Loucy (cell line): ENCODE results near the gene MBD5.

ENCODE experiments used
- H2AFZ ChIP-seq: fragments of 200-600 bp; sonication (generic); 2 replicates; pipeline ENCODE4 v1.6.0; 2016; ENCODE audit warnings: antibody characterized with exemption, mild to moderate bottlenecking, low read length, moderate library complexity
- H3F3A ChIP-seq: fragments of 200-600 bp; 2 replicates; pipeline ENCODE4 v1.6.0; 2016; ENCODE audit warnings: antibody characterized with exemption, low read depth, mild to moderate bottlenecking
- H3K27me3 ChIP-seq: fragments of 200-600 bp; sonication (generic); 2 replicates; pipeline ENCODE4 v1.6.1; 2014; ENCODE audit warnings: low read length, mild to moderate bottlenecking; ENCODE audit not compliant: insufficient read depth, poor library complexity, severe bottlenecking
- H3K36me3 ChIP-seq: fragments of 200-600 bp; sonication (generic); 2 replicates; pipeline ENCODE4 v1.6.1; 2016; ENCODE audit warnings: low read length; ENCODE audit not compliant: insufficient read depth
- H3K4me1 ChIP-seq: fragments of 200-600 bp; sonication (generic); 2 replicates; pipeline ENCODE4 v1.5.1; 2014; ENCODE audit warnings: low read length, mild to moderate bottlenecking; ENCODE audit not compliant: insufficient read depth, poor library complexity, severe bottlenecking
- H3K4me2 ChIP-seq: fragments of 200-600 bp; sonication (generic); 2 replicates; pipeline ENCODE4 v1.6.0; 2014; ENCODE audit warnings: antibody characterized with exemption, low read length, low read depth, mild to moderate bottlenecking; ENCODE audit not compliant: poor library complexity, severe bottlenecking
- H3K4me3 ChIP-seq: fragments of 200-600 bp; sonication (generic); 2 replicates; pipeline ENCODE4 v1.5.1; 2014; ENCODE audit warnings: low read length, mild to moderate bottlenecking, mixed read lengths; ENCODE audit not compliant: poor library complexity, severe bottlenecking
- H3K79me2 ChIP-seq: fragments of 200-600 bp; sonication (generic); 2 replicates; pipeline ENCODE4 v1.6.1; 2014; ENCODE audit warnings: low read length; ENCODE audit not compliant: insufficient read depth
- H3K9ac ChIP-seq: fragments of 200-600 bp; sonication (generic); 2 replicates; pipeline ENCODE4 v1.6.0; 2014; ENCODE audit warnings: mild to moderate bottlenecking, low read depth, low read length, moderate library complexity; ENCODE audit not compliant: poor library complexity, severe bottlenecking
- H3K9me2 ChIP-seq: fragments of 200-600 bp; sonication (generic); replicated peaks from 2 replicates; pipeline ENCODE4 v1.6.1; 2016; ENCODE audit warnings: low read depth, low read length, mixed read lengths
- H3K9me3 ChIP-seq: fragments of 200-600 bp; sonication (generic); 2 replicates; pipeline ENCODE4 v1.6.1; 2014; ENCODE audit warnings: mild to moderate bottlenecking, antibody characterized with exemption, low read length, low read depth; ENCODE audit not compliant: insufficient read depth
- H4K20me1 ChIP-seq: fragments of 200-600 bp; sonication (generic); 2 replicates; pipeline ENCODE4 v1.6.0; 2014; ENCODE audit warnings: antibody characterized with exemption, low read length, mild to moderate bottlenecking; ENCODE audit not compliant: insufficient read depth, poor library complexity, severe bottlenecking
- EZH2phosphoT487 ChIP-seq: fragments of 200-600 bp; IDR thresholded peaks from 2 replicates; pipeline ENCODE4 v1.6.1; 2018; ENCODE audit warnings: antibody characterized with exemption, mild to moderate bottlenecking, moderate library complexity, borderline replicate concordance
- TF ChIP-seq, protein P1 (sequence below): fragments of 200-600 bp; sonication (generic); conservative IDR thresholded peaks from 2 replicates; pipeline ENCODE4 v1.5.1; 2014; ENCODE audit warnings: mild to moderate bottlenecking, antibody characterized with exemption, low read length

Gene MBD5

DNA sequence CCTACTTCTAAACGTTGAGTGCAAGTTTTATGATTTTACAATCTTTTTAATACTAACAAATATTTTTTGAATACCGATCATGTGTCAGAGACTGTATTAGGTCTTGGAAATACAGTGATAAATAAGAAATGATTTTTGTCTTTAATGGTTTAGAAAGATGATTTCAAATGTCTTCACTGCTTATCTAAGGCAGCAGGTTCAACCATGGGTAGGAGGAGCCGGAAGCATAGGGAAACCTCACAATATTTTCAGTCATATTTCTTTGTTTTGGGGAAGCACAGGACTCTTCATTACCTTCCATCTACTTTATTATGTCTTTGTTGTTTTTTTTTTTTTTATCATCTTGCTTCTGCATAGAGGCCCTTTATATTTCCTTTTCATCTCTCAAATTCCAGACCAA is 458.5 kb downstream of the MBD5 start:
- H3F3A ChIP-seq = no peaks in the 10 kb centered on the region
- no peak overlapping the region for H3K4me2 ChIP-seq
- no peaks in the 10 kb centered on the region for H3K9me3 ChIP-seq
- no peaks in the 10 kb centered on the region for H3K27me3 ChIP-seq
- H4K20me1 ChIP-seq = no peaks in the 10 kb centered on the region
- H3K4me3 ChIP-seq = no peak overlapping the region
- H3K79me2 ChIP-seq = no peaks in the 10 kb centered on the region
- no peak overlapping the region for H3K9ac ChIP-seq
- no peak overlapping the region for H2AFZ ChIP-seq
- H3K36me3 ChIP-seq = no peaks in the 10 kb centered on the region
- no peaks in the 10 kb centered on the region for H3K9me2 ChIP-seq
- no peak for TF ChIP-seq EZH2phosphoT487
- TF ChIP-seq, protein P1, sequence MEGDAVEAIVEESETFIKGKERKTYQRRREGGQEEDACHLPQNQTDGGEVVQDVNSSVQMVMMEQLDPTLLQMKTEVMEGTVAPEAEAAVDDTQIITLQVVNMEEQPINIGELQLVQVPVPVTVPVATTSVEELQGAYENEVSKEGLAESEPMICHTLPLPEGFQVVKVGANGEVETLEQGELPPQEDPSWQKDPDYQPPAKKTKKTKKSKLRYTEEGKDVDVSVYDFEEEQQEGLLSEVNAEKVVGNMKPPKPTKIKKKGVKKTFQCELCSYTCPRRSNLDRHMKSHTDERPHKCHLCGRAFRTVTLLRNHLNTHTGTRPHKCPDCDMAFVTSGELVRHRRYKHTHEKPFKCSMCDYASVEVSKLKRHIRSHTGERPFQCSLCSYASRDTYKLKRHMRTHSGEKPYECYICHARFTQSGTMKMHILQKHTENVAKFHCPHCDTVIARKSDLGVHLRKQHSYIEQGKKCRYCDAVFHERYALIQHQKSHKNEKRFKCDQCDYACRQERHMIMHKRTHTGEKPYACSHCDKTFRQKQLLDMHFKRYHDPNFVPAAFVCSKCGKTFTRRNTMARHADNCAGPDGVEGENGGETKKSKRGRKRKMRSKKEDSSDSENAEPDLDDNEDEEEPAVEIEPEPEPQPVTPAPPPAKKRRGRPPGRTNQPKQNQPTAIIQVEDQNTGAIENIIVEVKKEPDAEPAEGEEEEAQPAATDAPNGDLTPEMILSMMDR = no peak
- no peaks in the 10 kb centered on the region for H3K4me1 ChIP-seq

DNA sequence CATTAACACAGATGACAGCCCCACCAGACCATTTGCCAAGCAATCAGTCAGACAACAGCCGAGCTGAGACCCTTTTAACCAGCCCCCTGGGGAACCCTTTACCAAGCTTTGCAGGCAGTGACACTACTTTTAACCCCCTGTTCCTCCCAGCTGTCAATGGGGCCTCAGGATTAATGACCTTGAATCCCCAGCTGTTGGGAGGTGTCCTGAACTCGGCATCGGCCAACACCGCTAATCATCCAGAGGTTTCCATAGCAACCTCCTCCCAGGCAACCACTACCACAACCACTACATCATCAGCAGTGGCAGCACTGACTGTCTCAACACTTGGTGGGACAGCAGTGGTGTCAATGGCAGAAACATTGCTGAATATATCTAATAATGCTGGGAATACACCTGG is 462.8 kb downstream of the MBD5 start:
- H2AFZ ChIP-seq = no peak overlapping the region
- H3K4me3 ChIP-seq = no peak overlapping the region
- no peaks in the 10 kb centered on the region for H3K79me2 ChIP-seq
- no peaks in the 10 kb centered on the region for H3K4me1 ChIP-seq
- no peaks in the 10 kb centered on the region for H3K9me2 ChIP-seq
- H3K9ac ChIP-seq = no peak overlapping the region
- no peaks in the 10 kb centered on the region for H3K36me3 ChIP-seq
- no peaks in the 10 kb centered on the region for H3K27me3 ChIP-seq
- no peak overlapping the region for H3K4me2 ChIP-seq
- TF ChIP-seq, protein P1 = no peak
- no peak for TF ChIP-seq EZH2phosphoT487
- no peaks in the 10 kb centered on the region for H3F3A ChIP-seq
- H3K9me3 ChIP-seq = no peaks in the 10 kb centered on the region
- no peaks in the 10 kb centered on the region for H4K20me1 ChIP-seq

DNA sequence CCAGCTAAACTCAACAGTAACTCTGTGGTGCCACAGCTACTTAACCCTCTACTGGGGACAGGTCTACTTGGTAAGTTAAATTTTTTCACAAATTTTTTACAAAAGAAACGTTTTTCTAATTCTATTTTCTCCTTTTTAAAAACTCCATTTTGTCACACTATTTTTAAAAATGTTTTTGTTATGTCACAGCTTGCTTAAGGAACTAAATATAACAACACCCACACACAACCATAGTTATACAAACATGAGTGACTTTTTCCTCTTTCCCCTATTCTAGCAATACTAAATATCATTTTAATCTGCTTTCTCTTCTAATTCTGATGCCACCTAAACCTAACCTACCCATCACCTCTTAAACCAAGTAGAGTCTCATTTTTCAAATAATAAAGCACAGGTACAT is 463.2 kb downstream of the MBD5 start:
- H3K9me2 ChIP-seq = no peaks in the 10 kb centered on the region
- TF ChIP-seq, protein P1 = no peak
- no peak for TF ChIP-seq EZH2phosphoT487
- no peaks in the 10 kb centered on the region for H3K36me3 ChIP-seq
- no peaks in the 10 kb centered on the region for H3K4me1 ChIP-seq
- H3K27me3 ChIP-seq = no peaks in the 10 kb centered on the region
- no peak overlapping the region for H3K4me2 ChIP-seq
- H3K4me3 ChIP-seq = no peak overlapping the region
- H2AFZ ChIP-seq = no peak overlapping the region
- no peaks in the 10 kb centered on the region for H3F3A ChIP-seq
- no peaks in the 10 kb centered on the region for H3K9me3 ChIP-seq
- no peak overlapping the region for H3K9ac ChIP-seq
- H4K20me1 ChIP-seq = no peaks in the 10 kb centered on the region
- H3K79me2 ChIP-seq = no peaks in the 10 kb centered on the region
